Testis (tissue), 3 donors: ENCODE measurements around the gene CDH23. TPM values are rescaled to one million over a fixed set of nuclear protein-coding genes. Genes with fewer than 3 reads are reported as not detected.

Experiments
- DNase-seq: peaks from one replicate; pipeline ENCODE4 v3.0.0-alpha.2; 2019
- H3K27ac ChIP-seq, 2 donors: fragments of 200-600 bp; sonication (generic); one replicate each; pipeline ENCODE4 v1.5.1; 2019
- H3K27me3 ChIP-seq: fragments of 200-600 bp; sonication (generic); one replicate; pipeline ENCODE4 v1.5.1; 2019
- H3K36me3 ChIP-seq: fragments of 200-600 bp; sonication (generic); one replicate; pipeline ENCODE4 v1.5.1; 2017; ENCODE audit warnings: low read depth; ENCODE audit errors: missing control alignments
- H3K4me1 ChIP-seq: fragments of 200-600 bp; sonication (generic); one replicate; pipeline ENCODE4 v1.5.1; 2019
- H3K4me3 ChIP-seq, 2 donors: fragments of 200-600 bp; sonication (generic); one replicate each; pipeline ENCODE4 v1.5.1; 2017 to 2019
- H3K9me3 ChIP-seq: fragments of 200-600 bp; sonication (generic); one replicate; pipeline ENCODE4 v1.5.1; 2017
- CTCF ChIP-seq, 3 experiments: fragments of 450-650 bp in 2 of 3; fragments of 200-600 bp in 1 of 3; sonication (generic) in 1 of 3; IDR thresholded peaks; one replicate each; pipeline ENCODE4 v1.5.1; 2016 to 2019; ENCODE audit warnings: antibody characterized with exemption in 3 of 3, mild to moderate bottlenecking in 2 of 3, moderate library complexity in 1 of 3
- POLR2A ChIP-seq: fragments of 450-650 bp; IDR thresholded peaks from one replicate; pipeline ENCODE4 v1.6.1; 2017; ENCODE audit warnings: antibody characterized with exemption, mild to moderate bottlenecking, moderate library complexity
- WGBS, 2 donors: methylation state at CpG; one replicate each; pipeline ENCODE4 v1.1.5; 2018; 5-methylcytosine and 5-hydroxymethylcytosine counted together
- intact Hi-C: fragments of 100-400 bp; cut with DNase I; formaldehyde crosslinking; loops from one replicate; pipeline ENCODE4 v1.15.1; 2023; ENCODE audit warnings: low total_unique reads
- polyA plus RNA-seq: library from polyadenylated mRNA; stranded (reverse); fragments of 350-450 nt; fragmentation: Illumina TruSeq; extraction: RNeasy Lipid Tissue Mini Kit (QIAGEN cat#74804); gene quantifications from one replicate; pipeline ENCODE4 v1.2.3, GENCODE V29; 2014; ENCODE audit warnings: low read depth, low replicate concordance; ENCODE audit not compliant: insufficient read depth
- total RNA-seq, 2 donors: library from RNA; depleted of rRNA; stranded (reverse); fragments of >200 nt; gene quantifications; one replicate each; pipeline ENCODE4 v1.2.3, GENCODE V29; 2016

The CDH23 gene
- total and polyA plus RNA-seq, 3 donors from 2014 or later = 29.8 to 125 (median 81.7) TPM

DNA sequence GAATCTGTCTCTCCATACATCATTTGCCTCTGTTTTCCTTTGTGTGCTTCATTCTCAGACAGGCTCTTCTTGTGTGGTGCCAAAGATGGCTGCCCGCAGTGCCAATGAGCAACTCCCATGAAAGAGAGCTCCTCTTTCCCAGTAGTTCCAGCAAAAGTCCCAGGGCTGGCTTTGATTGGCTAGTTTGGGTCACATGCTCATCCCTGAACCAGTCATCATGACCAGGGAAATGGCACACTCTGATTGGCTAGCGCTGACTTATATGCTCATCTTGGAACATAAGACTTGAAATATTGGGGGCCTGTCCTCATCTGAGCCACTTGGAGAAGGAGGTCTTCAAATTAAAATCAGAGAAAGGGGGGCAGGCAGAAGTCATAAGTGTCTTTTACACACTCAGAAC is 112.7 kb downstream of the CDH23 start:
- intact Hi-C loops = no loop called here

GRCh38 chr10:71511206-71511605 is 114.5 kb downstream of the CDH23 start:
- no peak for TF ChIP-seq POLR2A
- no peak for TF ChIP-seq CTCF (IDR thresholded peaks at IDR 0.05)
- H3K4me1 ChIP-seq = peaks cover 11% of the 10 kb centered on the region
- no peak overlapping the region for H3K4me3 ChIP-seq
- intact Hi-C loops = no loop called here
- WGBS, 2 donors = 93 to 94% methylated on average over 2 to 4 of the region's 4 CpGs
- no peak for DNase-seq
- H3K27me3 ChIP-seq = no peaks in the 10 kb centered on the region
- no peaks in the 10 kb centered on the region for H3K36me3 ChIP-seq
- H3K9me3 ChIP-seq = no peaks in the 10 kb centered on the region
- H3K27ac ChIP-seq = no peak overlapping the region

More for the DNA sequence above, 112.7 kb downstream of the CDH23 start:
- TF ChIP-seq POLR2A (no peak), CTCF (IDR thresholded peaks at IDR 0.05) (no peak)
- H3K27ac ChIP-seq = no peak overlapping the region
- H3K27me3 ChIP-seq = no peaks in the 10 kb centered on the region
- H3K9me3 ChIP-seq = no peaks in the 10 kb centered on the region
- H3K4me3 ChIP-seq = no peak overlapping the region
- H3K36me3 ChIP-seq = no peaks in the 10 kb centered on the region
- WGBS, 2 donors = 44 to 75% methylated on average over 2 of the region's 2 CpGs
- peaks cover 16% of the 10 kb centered on the region for H3K4me1 ChIP-seq
- DNase-seq = no peak

GRCh38 chr10:71512312-71512711 is 115.6 kb downstream of the CDH23 start:
- intact Hi-C loops = no loop called here
- Histone ChIP-seq H3K9me3 (no peaks in the 10 kb centered on the region), H3K4me3 (no peak overlapping the region), H3K4me1 (peaks cover 11% of the 10 kb centered on the region), H3K36me3 (no peaks in the 10 kb centered on the region), H3K27ac (no peak overlapping the region), H3K27me3 (no peaks in the 10 kb centered on the region)
- 84 to 87% methylated on average over 7 to 10 of the region's 10 CpGs for WGBS, 2 donors
- TF ChIP-seq POLR2A (no peak), CTCF (IDR thresholded peaks at IDR 0.05) (no peak)
- no peak for DNase-seq

- H3K9me3 ChIP-seq = no peaks in the 10 kb centered on the region
- no peaks in the 10 kb centered on the region for H3K27me3 ChIP-seq
- H3K27ac ChIP-seq = no peak overlapping the region
- H3K36me3 ChIP-seq = no peaks in the 10 kb centered on the region
- TF ChIP-seq CTCF (IDR thresholded peaks at IDR 0.05) (no peak), POLR2A (no peak)
- intact Hi-C loops = no loop called here
- DNase-seq = no peak
- peaks cover 11% of the 10 kb centered on the region for H3K4me1 ChIP-seq
- 40 to 59% methylated on average over 4 to 5 of the region's 5 CpGs for WGBS, 2 donors
- no peak overlapping the region for H3K4me3 ChIP-seq
Observed at GRCh38 chr10:71512761-71513539, 116.2 kb downstream of the CDH23 start.

GRCh38 chr10:71513540-71513853 is 116.8 kb downstream of the CDH23 start:
- peaks cover 11% of the 10 kb centered on the region for H3K4me1 ChIP-seq
- intact Hi-C loops = no loop called here
- TF ChIP-seq POLR2A (no peak), CTCF (IDR thresholded peaks at IDR 0.05) (no peak)
- no peaks in the 10 kb centered on the region for H3K36me3 ChIP-seq
- no peaks in the 10 kb centered on the region for H3K9me3 ChIP-seq
- H3K27ac ChIP-seq = no peak overlapping the region
- 94 to 100% methylated on average over 1 to 2 of the region's 2 CpGs for WGBS, 2 donors
- H3K4me3 ChIP-seq = no peak overlapping the region
- H3K27me3 ChIP-seq = no peaks in the 10 kb centered on the region
- DNase-seq = no peak
